Mesodermal cell (in vitro differentiated cells): ENCODE data around the gene RUSC2.
A peak's percentile ranks its signal among the peaks of the same experiment; 100 is the strongest.
"Not testable (repeated sequence)": the region's sequence is repeated elsewhere in the genome, so short reads cannot be mapped to it uniquely, and the experiment has no call there.

Experiments used
- H3K27ac ChIP-seq: 2 replicates; pipeline ENCODE4 v1.7.0; 2013; ENCODE audit warnings: mild to moderate bottlenecking, low read depth, low read length, moderate library complexity; ENCODE audit not compliant: severe bottlenecking
- H3K36me3 ChIP-seq: 2 replicates; pipeline ENCODE4 v1.7.1; 2013; ENCODE audit warnings: mild to moderate bottlenecking, low read length, moderate library complexity; ENCODE audit not compliant: control insufficient read depth, insufficient read depth
- H3K4me1 ChIP-seq: one replicate; pipeline ENCODE4 v1.7.1; 2013; ENCODE audit warnings: mild to moderate bottlenecking, low read length; ENCODE audit not compliant: insufficient read depth, control insufficient read depth, poor library complexity, severe bottlenecking
- H3K4me3 ChIP-seq: 2 replicates; pipeline ENCODE4 v1.7.0; 2013; ENCODE audit warnings: low read length, control low read depth, mild to moderate bottlenecking; ENCODE audit not compliant: insufficient read depth, poor library complexity, severe bottlenecking; ENCODE audit errors: extremely low read depth
- H3K9me3 ChIP-seq: 2 replicates; pipeline ENCODE4 v1.7.1; 2013; ENCODE audit warnings: mild to moderate bottlenecking, low read length, moderate library complexity; ENCODE audit not compliant: control insufficient read depth
- WGBS, 2 experiments: methylation state at CpG; one replicate each; pipeline ENCODE4 v1.1.5; 2013; ENCODE audit warnings: missing lambda C conversion rate in 2 of 2; ENCODE audit not compliant: insufficient coverage in 2 of 2; 5-methylcytosine and 5-hydroxymethylcytosine counted together

The RUSC2 gene

DNA sequence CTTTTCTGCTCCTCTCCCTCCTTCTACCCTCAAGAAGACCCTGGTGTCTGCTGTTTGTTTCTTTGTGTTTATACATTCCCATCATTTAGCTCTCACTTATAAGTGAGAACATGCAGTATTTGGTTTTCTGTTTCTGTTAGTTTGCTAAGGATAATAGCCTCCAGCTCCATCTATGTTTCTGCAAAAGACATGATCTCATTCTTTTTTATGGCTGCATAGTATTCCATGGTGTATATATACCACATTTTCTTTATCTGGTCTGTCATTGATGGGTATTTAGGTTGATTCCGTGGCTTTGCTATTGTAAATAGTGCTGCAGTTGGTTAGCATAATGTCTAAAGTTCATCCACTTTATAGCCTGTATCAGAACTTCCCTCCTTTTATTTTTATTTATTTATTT is 3.2 kb downstream of the RUSC2 start:
- H3K27ac ChIP-seq, H3K4me3 ChIP-seq, H3K9me3 ChIP-seq: not testable (repeated sequence)
- Histone ChIP-seq H3K4me1 (peaks cover 12% of the 10 kb centered on the region), H3K36me3 (peaks cover 24% of the 10 kb centered on the region)
- no CpG with 5 or more reads among the region's 1 CpG for WGBS, 2 experiments

DNA sequence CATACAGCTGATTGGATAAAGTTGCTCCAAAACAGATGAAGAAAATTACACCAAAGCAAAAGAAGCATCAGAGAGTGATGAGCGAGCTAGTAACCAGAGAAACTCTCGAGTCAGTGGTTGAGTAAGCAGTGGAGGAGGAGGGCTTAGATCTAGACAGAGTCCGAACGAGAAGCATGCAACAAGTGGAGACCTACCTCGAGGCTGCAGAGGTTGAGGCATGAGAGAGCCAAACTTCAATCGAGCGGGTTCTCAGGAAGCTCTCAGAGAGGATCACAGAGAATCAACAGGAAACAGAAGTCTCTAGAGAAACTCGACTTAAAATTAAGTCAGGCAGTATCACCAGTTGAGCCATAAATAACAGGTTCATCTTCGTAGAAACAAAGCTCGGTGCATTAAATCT is 6.1 kb downstream of the RUSC2 start:
- peaks cover 13% of the 10 kb centered on the region for H3K9me3 ChIP-seq
- WGBS, 2 experiments: 95% methylated on average over 10 of the region's 10 CpGs
- peaks cover 24% of the 10 kb centered on the region for H3K36me3 ChIP-seq
- no peak overlapping the region for H3K4me3 ChIP-seq
- peaks cover 12% of the 10 kb centered on the region for H3K4me1 ChIP-seq
- no peak overlapping the region for H3K27ac ChIP-seq

DNA sequence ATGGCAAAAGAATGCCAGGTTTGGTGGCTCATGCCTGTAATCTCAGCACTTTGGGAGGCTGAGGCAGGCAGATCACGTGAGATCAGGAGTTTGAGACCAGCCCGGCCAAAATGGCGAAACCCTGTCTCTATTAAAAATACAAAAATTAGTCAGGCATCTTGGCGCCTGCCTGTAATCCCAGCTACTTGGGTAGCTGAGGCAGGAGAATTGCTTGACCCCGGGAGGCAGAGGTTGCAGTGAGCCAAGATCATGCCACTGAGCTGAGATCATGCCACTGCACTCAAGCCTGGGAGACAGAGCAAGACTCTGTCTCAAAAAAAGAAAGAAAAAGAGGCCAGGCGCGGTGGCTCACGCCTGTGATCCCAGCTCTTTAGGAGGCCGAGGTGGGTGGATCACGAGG is 8.3 kb downstream of the RUSC2 start:
- Histone ChIP-seq H3K9me3 (peaks cover 14% of the 10 kb centered on the region), H3K36me3 (peaks cover 26% of the 10 kb centered on the region)
- not testable (repeated sequence) for H3K27ac ChIP-seq, H3K4me1 ChIP-seq, H3K4me3 ChIP-seq
- 91 to 94% methylated on average over 8 of the region's 10 CpGs for WGBS, 2 experiments

DNA sequence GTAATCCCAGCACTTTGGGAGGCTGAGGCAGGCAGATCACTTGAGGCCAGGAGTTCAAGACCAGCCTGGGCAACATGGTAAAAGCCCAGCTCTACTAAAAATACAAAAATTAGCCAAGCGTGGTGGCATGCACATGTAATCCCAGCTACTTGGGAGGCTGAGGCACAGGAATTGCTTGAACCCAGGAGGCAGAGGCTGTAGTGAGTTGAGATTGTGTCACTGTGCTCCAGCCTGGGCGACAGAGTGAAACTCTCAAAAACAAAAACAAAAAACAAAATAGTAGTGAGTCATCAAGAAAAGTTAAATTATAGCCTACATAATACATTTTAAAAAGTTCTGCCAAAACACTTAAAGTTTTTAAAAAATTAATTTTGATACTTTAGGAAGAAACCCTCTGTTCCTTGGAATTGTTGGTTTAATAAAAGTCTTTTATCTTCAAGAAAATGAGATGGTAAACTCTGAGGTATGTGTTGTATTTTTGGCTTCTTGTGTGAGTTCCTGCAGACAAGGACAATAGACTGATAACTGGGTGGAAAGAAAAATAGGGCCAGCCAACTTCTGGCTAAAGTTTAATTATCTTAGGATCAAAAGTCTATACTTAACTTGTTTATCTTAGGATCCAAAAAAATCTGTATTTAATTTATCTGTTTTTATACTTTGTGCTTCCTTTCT is 9.3 kb downstream of the RUSC2 start:
- 100% methylated on average over 1 of the region's 2 CpGs; no CpG with 5 or more reads in 1 of the 2 experiments for WGBS, 2 experiments
- no peak overlapping the region for H3K4me3 ChIP-seq
- no peaks in the 10 kb centered on the region for H3K4me1 ChIP-seq
- no peak overlapping the region for H3K27ac ChIP-seq
- peaks cover 17% of the 10 kb centered on the region for H3K9me3 ChIP-seq
- H3K36me3 ChIP-seq: peaks cover 21% of the 10 kb centered on the region

DNA sequence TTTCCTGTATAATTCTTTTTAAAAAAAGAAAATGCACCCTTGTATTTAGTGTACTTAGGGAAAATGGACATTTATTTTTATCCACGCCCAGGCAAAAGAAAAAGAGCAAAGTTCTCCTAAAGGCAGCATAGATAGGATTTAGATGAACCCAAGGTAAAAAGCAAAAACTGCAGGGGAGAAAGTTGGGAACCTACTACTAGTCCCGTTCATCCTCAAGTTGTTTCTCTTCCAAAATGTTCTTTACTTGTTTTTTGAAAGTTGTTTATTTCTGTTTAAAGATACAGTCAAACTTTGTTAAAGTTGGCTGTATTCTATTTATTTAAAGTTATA is 9.8 kb downstream of the RUSC2 start:
- peaks cover 17% of the 10 kb centered on the region for H3K9me3 ChIP-seq
- no peak overlapping the region for H3K27ac ChIP-seq
- peaks cover 21% of the 10 kb centered on the region for H3K36me3 ChIP-seq
- H3K4me1 ChIP-seq: no peaks in the 10 kb centered on the region
- no peak overlapping the region for H3K4me3 ChIP-seq
- 100% methylated on average over 1 of the region's 2 CpGs for WGBS, 2 experiments

DNA sequence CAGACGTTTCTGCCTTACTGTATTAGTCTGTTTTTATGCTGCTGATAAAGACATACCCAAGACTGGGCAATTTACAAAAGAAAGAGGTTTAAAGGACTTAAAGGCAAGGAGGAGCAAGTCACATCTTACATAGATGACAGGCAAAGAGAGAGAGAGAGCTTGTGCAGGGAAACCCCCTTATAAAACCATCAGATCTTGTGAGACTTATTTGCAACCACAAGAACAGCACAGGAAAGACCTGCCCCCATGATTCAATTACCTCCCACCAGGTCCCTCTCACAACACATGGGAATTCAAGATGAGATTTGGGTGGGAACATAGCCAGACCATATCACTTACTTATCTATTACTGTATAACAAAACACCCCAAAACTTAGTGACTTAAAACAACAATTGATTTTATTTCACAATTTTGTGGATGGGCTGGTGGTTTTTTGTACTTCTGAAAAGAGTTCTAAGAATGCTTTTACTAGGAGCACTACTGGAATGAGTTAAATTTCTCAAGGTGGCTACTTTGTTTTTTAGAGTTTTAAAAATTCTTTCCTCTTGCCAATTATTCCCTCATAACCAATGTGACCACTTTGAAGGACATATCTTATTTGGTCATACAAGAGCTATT is 10.3 kb downstream of the RUSC2 start:
- no CpG with 5 or more reads among the region's 1 CpG for WGBS, 2 experiments
- Histone ChIP-seq H3K9me3 (peaks cover 17% of the 10 kb centered on the region), H3K36me3 (peaks cover 21% of the 10 kb centered on the region), H3K27ac (no peak overlapping the region), H3K4me1 (no peaks in the 10 kb centered on the region), H3K4me3 (no peak overlapping the region)

DNA sequence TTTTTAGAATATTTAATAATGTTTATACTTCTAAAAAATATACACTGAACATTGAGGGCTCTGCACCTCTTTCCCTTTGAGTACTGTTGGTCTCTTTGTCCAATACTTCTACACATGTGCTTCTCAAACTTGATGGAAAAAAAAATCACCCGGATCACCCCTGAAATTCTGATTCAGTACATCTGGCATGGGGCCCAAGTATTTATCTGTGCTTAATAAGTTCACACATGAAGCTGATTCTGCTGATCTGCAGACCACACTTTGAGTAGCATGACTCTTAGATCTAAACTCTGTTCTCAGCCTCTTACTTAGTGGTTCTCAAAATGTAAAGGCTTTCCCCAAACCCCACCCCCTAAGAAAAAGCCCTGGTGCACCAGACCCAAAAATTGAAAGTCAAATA is 12.0 kb downstream of the RUSC2 start:
- H3K36me3 ChIP-seq: peaks cover 9% of the 10 kb centered on the region
- WGBS, 2 experiments: 100% methylated on average over 1 of the region's 1 CpG; no CpG with 5 or more reads in 1 of the 2 experiments

DNA sequence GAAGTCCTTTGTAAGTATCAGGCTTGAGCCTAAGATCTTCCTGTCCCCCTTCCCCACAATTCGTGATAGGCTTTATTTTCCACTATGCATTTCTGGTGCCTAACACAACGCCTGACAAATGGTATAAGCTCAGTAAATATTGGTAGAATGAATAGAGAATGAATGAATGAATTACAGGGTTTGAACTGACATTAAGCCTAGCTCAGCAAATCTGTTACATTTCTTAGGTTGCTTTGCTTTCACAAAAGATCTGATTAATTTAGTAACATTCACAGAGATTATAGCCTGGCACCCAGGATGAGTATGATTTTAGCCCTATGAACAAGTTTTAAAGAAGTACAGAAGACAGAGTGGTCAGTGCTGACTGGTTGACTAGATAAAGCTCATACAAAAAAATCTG is 16.4 kb downstream of the RUSC2 start:
- no peak overlapping the region for H3K27ac ChIP-seq
- 100% methylated on average over 1 of the region's 2 CpGs for whole genome bisulfite sequencing, 2 experiments
- peaks cover 22% of the 10 kb centered on the region for H3K4me1 ChIP-seq
- H3K36me3 ChIP-seq: peaks cover 19% of the 10 kb centered on the region
- H3K9me3 ChIP-seq: peaks cover 10% of the 10 kb centered on the region
- no peak overlapping the region for H3K4me3 ChIP-seq

More for the DNA sequence above, 12.0 kb downstream of the RUSC2 start:
- no peak overlapping the region for H3K4me3 ChIP-seq
- no peaks in the 10 kb centered on the region for H3K4me1 ChIP-seq
- H3K9me3 ChIP-seq: peaks cover 17% of the 10 kb centered on the region
- H3K27ac ChIP-seq: no peak overlapping the region

DNA sequence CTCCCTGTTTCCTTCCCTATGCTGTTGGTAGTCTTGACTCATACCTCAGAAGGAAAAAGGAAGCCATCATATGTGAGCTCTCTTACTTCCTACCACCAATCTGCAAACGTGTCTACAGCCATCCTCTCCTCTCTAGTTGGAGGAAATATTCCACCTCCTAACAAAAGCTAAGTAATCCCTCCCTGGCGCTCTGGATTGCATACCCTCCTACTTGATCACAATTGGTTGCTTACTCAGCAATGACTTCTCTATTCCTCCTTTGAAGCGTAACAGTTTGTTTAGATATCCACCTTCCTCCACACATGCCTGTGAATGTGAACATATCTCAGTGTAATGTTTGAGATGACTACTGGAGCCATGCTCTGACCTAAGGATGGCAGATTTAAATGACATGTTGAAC is 18.2 kb downstream of the RUSC2 start:
- H3K27ac ChIP-seq: no peak overlapping the region
- peaks cover 15% of the 10 kb centered on the region for H3K36me3 ChIP-seq
- peaks cover 25% of the 10 kb centered on the region for H3K4me1 ChIP-seq
- H3K4me3 ChIP-seq: no peak overlapping the region
- H3K9me3 ChIP-seq: peaks cover 10% of the 10 kb centered on the region
- WGBS, 2 experiments: 69 to 71% methylated on average over 2 of the region's 3 CpGs

DNA sequence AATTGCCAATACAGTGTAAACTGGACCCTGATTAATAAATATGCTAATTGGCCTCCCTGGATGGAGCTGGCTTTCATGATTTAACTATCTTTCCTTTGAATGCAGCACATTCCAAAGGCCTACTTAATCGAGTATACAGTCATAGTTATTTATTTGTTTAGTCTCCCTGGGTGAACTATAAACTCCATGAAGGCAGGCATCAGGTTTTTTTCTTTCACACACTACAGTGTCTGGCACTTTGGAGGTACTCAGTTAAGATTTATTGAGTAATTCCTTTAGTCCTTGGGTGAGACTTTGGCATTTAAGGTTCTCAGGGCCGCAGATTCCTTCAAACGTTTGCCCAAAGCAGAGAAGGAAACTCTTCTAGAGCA is 20.5 kb downstream of the RUSC2 start:
- H3K4me3 ChIP-seq: no peak overlapping the region
- peaks cover 33% of the 10 kb centered on the region for H3K4me1 ChIP-seq
- peaks cover 17% of the 10 kb centered on the region for H3K36me3 ChIP-seq
- peaks cover 6% of the 10 kb centered on the region for H3K9me3 ChIP-seq
- H3K27ac ChIP-seq: peak overlapping the region; percentile 70
- 89 to 100% methylated on average over 1 to 2 of the region's 3 CpGs for WGBS, 2 experiments

DNA sequence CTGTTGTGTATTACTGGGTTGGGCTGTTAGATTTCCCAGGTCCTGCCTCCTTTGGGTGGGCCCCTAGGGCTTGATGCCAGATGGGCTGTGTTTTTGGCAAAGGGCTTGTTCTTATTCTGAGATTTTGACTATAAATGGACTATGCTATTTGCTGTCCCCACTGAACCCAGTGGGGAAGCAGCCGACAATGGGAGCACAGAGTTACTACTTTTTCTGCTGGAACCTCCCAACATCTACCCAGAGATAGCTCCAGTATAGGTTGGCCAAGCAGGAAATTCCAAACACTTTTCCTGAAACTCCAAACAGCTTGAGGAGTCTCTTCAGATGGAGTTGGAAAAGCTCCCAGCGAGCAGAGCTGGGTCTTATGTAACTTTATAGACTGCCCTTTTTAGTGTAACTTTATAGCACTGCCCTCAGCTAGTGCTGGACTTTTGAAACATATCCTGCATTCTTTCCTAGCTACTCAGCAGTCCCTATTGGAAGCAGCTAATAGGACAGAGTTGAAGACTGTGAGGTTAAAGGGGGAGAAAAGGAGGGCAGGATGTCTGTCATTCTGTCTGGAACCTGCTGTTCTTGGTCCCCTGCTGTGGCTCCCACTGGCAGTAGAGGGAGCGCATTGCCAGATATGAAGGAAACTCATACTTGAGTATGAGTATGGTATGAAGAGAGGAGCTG is 21.0 kb downstream of the RUSC2 start:
- H3K4me3 ChIP-seq: no peak overlapping the region
- H3K4me1 ChIP-seq: peaks cover 38% of the 10 kb centered on the region
- H3K36me3 ChIP-seq: peaks cover 17% of the 10 kb centered on the region
- 78% methylated on average over 1 of the region's 3 CpGs; no CpG with 5 or more reads in 1 of the 2 experiments for WGBS, 2 experiments
- H3K9me3 ChIP-seq: peaks cover 6% of the 10 kb centered on the region
- peak overlapping the region; percentile 70 for H3K27ac ChIP-seq
